CD14-positive monocyte (primary cell): Measurements from ENCODE around the gene FANCC. TPM values are rescaled to one million over a fixed set of nuclear protein-coding genes. Genes with fewer than 3 reads are reported as not detected.
A peak's percentile ranks its signal among the peaks of the same experiment; 100 is the strongest.

Source experiments
- DNase-seq, 3 donors: peaks; one replicate each; pipeline ENCODE4 v3.0.0-alpha.2; 2011 to 2022
- H2AFZ ChIP-seq: 2 replicates; pipeline ENCODE4 v1.6.0; 2012; ENCODE audit warnings: mild to moderate bottlenecking, low read depth, low read length, inconsistent platforms; ENCODE audit not compliant: insufficient read depth, poor library complexity, severe bottlenecking
- H3K27ac ChIP-seq, 2 donors: 1 replicate in 1 of 2; 2 replicates in 1 of 2; pipeline ENCODE4 v1.5.1; 2012 to 2013; ENCODE audit warnings: low read length in 2 of 2, control low read depth in 1 of 2, inconsistent platforms in 1 of 2, low read depth in 1 of 2, mild to moderate bottlenecking in 1 of 2
- H3K27me3 ChIP-seq, 2 donors: one replicate each; pipeline versions ENCODE4 v1.6.0 to v1.6.1; 2011 to 2013; ENCODE audit warnings: low read length in 2 of 2; ENCODE audit not compliant: control insufficient read depth in 2 of 2, insufficient read depth in 2 of 2
- H3K36me3 ChIP-seq, 2 donors: replicated peaks in 1 of 2; 1 replicate in 1 of 2; 2 replicates in 1 of 2; pipeline versions ENCODE4 v1.5.1 to v1.6.1; 2012 to 2013; ENCODE audit warnings: low read length in 2 of 2, control low read depth in 1 of 2, inconsistent platforms in 1 of 2, mild to moderate bottlenecking in 1 of 2; ENCODE audit not compliant: insufficient read depth in 2 of 2, control insufficient read depth in 1 of 2
- H3K4me1 ChIP-seq, 2 donors: 1 replicate in 1 of 2; 2 replicates in 1 of 2; pipeline versions ENCODE4 v1.5.1 to v1.6.1; 2012 to 2013; ENCODE audit warnings: low read length in 2 of 2, control low read depth in 1 of 2, inconsistent platforms in 1 of 2, mild to moderate bottlenecking in 1 of 2, moderate library complexity in 1 of 2; ENCODE audit not compliant: insufficient read depth in 2 of 2, control insufficient read depth in 1 of 2
- H3K4me2 ChIP-seq: replicated peaks from 2 replicates; pipeline ENCODE3; 2012; ENCODE audit warnings: low read length, moderate library complexity, mild to moderate bottlenecking; ENCODE audit not compliant: poor library complexity, severe bottlenecking; ENCODE audit errors: extremely low read depth
- H3K4me3 ChIP-seq, 3 experiments: fragments of 200-600 bp in 1 of 3; sonication (generic) in 1 of 3; replicated peaks in 1 of 3; 1 replicate in 2 of 3; 2 replicates in 1 of 3; pipeline ENCODE4 v1.5.1; 2011 to 2013; ENCODE audit warnings: low read length in 3 of 3, mild to moderate bottlenecking in 3 of 3, control low read depth in 2 of 3, low read depth in 2 of 3, inconsistent platforms in 1 of 3, moderate library complexity in 1 of 3
- H3K79me2 ChIP-seq: 2 replicates; pipeline ENCODE4 v1.6.0; 2012; ENCODE audit warnings: mild to moderate bottlenecking, control low read depth, inconsistent platforms, low read length, moderate library complexity; ENCODE audit not compliant: insufficient read depth
- H3K9ac ChIP-seq: 2 replicates; pipeline ENCODE4 v1.6.0; 2017; ENCODE audit warnings: low read length, mild to moderate bottlenecking; ENCODE audit not compliant: insufficient read depth, poor library complexity, severe bottlenecking
- H3K9me3 ChIP-seq, 2 donors: replicated peaks in 1 of 2; 1 replicate in 1 of 2; 2 replicates in 1 of 2; pipeline versions ENCODE4 v1.5.1 to v1.6.1; 2012 to 2013; ENCODE audit warnings: low read length in 2 of 2, control low read depth in 1 of 2; ENCODE audit not compliant: control insufficient read depth in 1 of 2, insufficient read depth in 1 of 2
- H4K20me1 ChIP-seq: 2 replicates; pipeline ENCODE4 v1.6.0; 2012; ENCODE audit warnings: mild to moderate bottlenecking, low read length, control low read depth, moderate library complexity; ENCODE audit not compliant: insufficient read depth
- H3K27ac Mint-ChIP-seq, 7 donors: one replicate each; pipeline ENCODE4 v1.8.0; 2020; ENCODE audit warnings: mild to moderate bottlenecking in 7 of 7, mixed read lengths in 7 of 7, moderate library complexity in 6 of 7, inconsistent platforms in 2 of 7
- H3K27me3 Mint-ChIP-seq, 3 donors: one replicate each; pipeline ENCODE4 v1.8.0; 2021 to 2022; ENCODE audit warnings: low read depth in 3 of 3, mild to moderate bottlenecking in 3 of 3, mixed read lengths in 3 of 3, moderate library complexity in 3 of 3, inconsistent platforms in 1 of 3
- H3K36me3 Mint-ChIP-seq, 2 donors: one replicate each; pipeline ENCODE4 v1.8.0; 2020; ENCODE audit warnings: mixed read lengths in 2 of 2, inconsistent platforms in 1 of 2, mild to moderate bottlenecking in 1 of 2
- H3K4me1 Mint-ChIP-seq: one replicate; pipeline ENCODE4 v1.8.0; 2020; ENCODE audit warnings: mild to moderate bottlenecking, mixed read lengths
- H3K4me3 Mint-ChIP-seq, 2 donors: one replicate each; pipeline ENCODE4 v1.8.0; 2020; ENCODE audit warnings: mild to moderate bottlenecking in 2 of 2, mixed read lengths in 2 of 2, moderate library complexity in 1 of 2
- H3K9me3 Mint-ChIP-seq, 7 donors: one replicate each; pipeline ENCODE4 v1.8.0; 2020 to 2022; ENCODE audit warnings: mixed read lengths in 7 of 7, mild to moderate bottlenecking in 6 of 7, moderate library complexity in 6 of 7, inconsistent platforms in 2 of 7
- CTCF ChIP-seq: fragments of 200-600 bp; IDR thresholded peaks from one replicate; pipeline ENCODE4 v1.8.0; 2022; ENCODE audit warnings: antibody characterized with exemption, mild to moderate bottlenecking
- WGBS: methylation state at CpG from one replicate; pipeline ENCODE4 v1.1.5; 2013; ENCODE audit warnings: missing lambda C conversion rate; ENCODE audit not compliant: insufficient coverage; 5-methylcytosine and 5-hydroxymethylcytosine counted together
- intact Hi-C, 2 donors: fragments of 100-400 bp; cut with micrococcal nuclease; formaldehyde crosslinking; loops; one replicate each; pipeline versions ENCODE4 v1.15.0 to v1.15.1; 2023
- polyA plus RNA-seq, 3 donors: library from polyadenylated mRNA; depleted of rRNA in 1 of 3; unstranded in 2 of 3; stranded (reverse) in 1 of 3; fragments of 300-500 nt in 2 of 3; fragments of >200 nt in 1 of 3; fragmentation: Illumina TruSeq in 2 of 3; gene quantifications; 1 replicate in 2 of 3; 2 replicates in 1 of 3; pipeline ENCODE4 v1.2.3, GENCODE V29; 2012 to 2021

FANCC gene
- polyA plus RNA-seq, 3 donors, result 1.2 to 2.2 (median 1.5) TPM

DNA sequence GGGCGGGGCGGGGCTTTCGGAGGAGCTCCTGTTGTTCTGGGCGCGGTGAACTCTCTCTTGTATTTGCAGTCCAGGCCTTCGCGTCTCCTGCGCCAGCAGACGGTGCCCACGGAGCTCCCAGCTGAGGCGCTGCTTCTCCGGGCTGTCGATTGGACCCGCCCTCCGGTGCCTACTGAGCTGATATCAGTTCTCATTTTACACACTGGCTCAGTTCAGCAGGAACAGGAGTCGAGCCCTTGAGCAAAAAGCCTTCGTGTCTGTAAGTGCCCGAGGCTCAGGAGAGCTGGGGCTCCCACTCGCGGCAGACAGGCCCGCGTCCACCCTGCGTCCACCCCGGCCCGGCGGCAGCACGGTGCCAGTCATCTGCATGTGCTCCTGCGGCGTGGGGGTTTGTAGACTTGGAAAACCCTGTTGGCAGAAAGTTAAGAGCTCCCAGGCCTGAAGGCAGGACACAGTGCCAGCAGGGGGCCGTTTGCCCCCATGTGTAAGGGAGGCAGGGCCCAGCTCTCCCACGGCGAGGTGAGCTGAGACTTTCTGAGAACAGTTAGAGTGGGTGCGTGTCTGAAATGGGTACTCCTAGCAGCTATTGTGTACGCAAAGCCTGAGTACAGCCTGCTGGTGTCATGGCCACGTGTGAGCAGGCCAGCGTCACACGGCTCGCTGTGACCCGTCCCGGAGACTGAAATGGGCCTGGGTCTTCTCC is 231.5 kb downstream of the FANCC start:
- Histone ChIP-seq H3K9me3 (no peaks in the 10 kb centered on the region), H3K4me2 (no peak overlapping the region), H3K79me2 (no peaks in the 10 kb centered on the region), H2AFZ (no peak overlapping the region), H4K20me1 (no peaks in the 10 kb centered on the region), H3K27ac (no peak overlapping the region), H3K4me1 (no peaks in the 10 kb centered on the region), H3K27me3 (no peaks in the 10 kb centered on the region), H3K4me3 (no peak overlapping the region), H3K36me3 (peaks cover 0 to 3% of the 10 kb centered on the region in 2 donors), H3K9ac (no peak overlapping the region)
- Mint-ChIP-seq H3K4me3 (no peak overlapping the region), H3K9me3 (peaks cover 0 to 2% (median 0%) of the 10 kb centered on the region in 7 donors), H3K27me3 (no peaks in the 10 kb centered on the region), H3K27ac (peak overlapping the region in 1 of 7 donors; percentile 42), H3K4me1 (no peaks in the 10 kb centered on the region), H3K36me3 (peaks cover 6 to 18% of the 10 kb centered on the region in 2 donors)
- WGBS, result 98% methylated on average over 40 of the region's 40 CpGs
- no peak for DNase-seq
- no peak for TF ChIP-seq CTCF
- intact Hi-C loops, result no loop called here

GRCh38 chr9:95085036-95085770 is 232.3 kb downstream of the FANCC start:
- Histone ChIP-seq H3K4me1 (no peaks in the 10 kb centered on the region), H3K27ac (no peak overlapping the region), H3K4me2 (no peak overlapping the region), H3K36me3 (peaks cover 0 to 3% of the 10 kb centered on the region in 2 donors), H2AFZ (no peak overlapping the region), H3K9me3 (no peaks in the 10 kb centered on the region), H3K27me3 (no peaks in the 10 kb centered on the region), H3K79me2 (no peaks in the 10 kb centered on the region), H3K4me3 (no peak overlapping the region), H3K9ac (no peak overlapping the region), H4K20me1 (no peaks in the 10 kb centered on the region)
- peaks cover 0 to 2% (median 0%) of the 10 kb centered on the region in 7 donors for H3K9me3 Mint-ChIP-seq
- intact Hi-C loops, result no loop called here
- no peak overlapping the region for H3K27ac Mint-ChIP-seq
- H3K4me3 Mint-ChIP-seq, result no peak overlapping the region
- WGBS, result 95% methylated on average over 27 of the region's 29 CpGs
- H3K36me3 Mint-ChIP-seq, result peaks cover 6 to 18% of the 10 kb centered on the region in 2 donors
- TF ChIP-seq CTCF, result no peak
- H3K4me1 Mint-ChIP-seq, result no peaks in the 10 kb centered on the region
- DNase-seq, result no peak
- no peaks in the 10 kb centered on the region for H3K27me3 Mint-ChIP-seq
